ENCODE measurements around the gene AKIRIN2. TPM values are rescaled to one million over a fixed set of nuclear protein-coding genes. Genes with fewer than 3 reads are reported as not detected.

Gene AKIRIN2
- total and polyA plus RNA-seq, 2 donors (not counting 3 experiments of a cell fraction or from before 2014, with no cell fraction given), result 19.0 to 46.4 TPM

DNA sequence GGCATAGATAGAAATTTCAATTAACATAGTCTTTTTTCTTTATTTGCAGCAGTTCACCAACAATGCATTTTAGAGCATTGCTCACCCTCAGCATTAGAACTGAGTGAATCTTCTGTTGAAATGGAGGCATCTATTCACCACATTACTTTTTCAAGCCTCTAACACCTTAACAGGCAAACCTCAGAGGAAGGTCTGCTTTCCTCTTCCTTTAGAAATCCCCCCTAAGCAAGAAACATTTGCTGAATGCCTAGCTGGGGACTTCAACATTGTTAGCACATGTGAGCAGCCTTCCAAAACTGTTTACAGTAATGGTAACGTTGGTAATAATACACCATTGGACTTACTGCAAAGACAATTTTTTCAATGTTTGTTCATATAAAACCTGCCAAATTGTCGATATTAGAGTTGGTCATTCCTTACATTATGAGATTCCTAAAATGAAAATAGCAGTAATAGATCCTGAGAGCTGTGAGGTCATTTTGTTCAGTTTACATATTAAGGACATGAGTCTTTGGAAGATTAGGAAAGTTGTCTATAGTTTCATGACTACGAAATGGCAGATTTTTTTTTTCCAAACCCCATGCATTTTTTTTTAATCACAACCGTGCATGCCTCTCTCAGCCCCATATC, 20.6 kb upstream of the AKIRIN2 start:
- no peak for DNase-seq (ENCODE audit: low read depth, low spot score)
- no peak for FAIRE-seq
- H3K27me3 ChIP-seq (ENCODE audit: control insufficient read depth in 2 of 2, insufficient read depth in 2 of 2, low read length in 2 of 2), result no peaks in the 10 kb centered on the region
- CTCF ChIA-PET, result interaction anchor here (0.6 to 1.4 kb wide), 3 partner anchors 8 to 384 kb away, joined by 3 read pairs; partner anchors contain the start of gene AKIRIN2
- no peak overlapping the region for H2AFZ ChIP-seq (ENCODE audit: low read depth, low read length)
- H3K9me3 ChIP-seq (replicated peaks; ENCODE audit: control insufficient read depth, insufficient read depth, low read length), result no peaks in the 10 kb centered on the region
- intact Hi-C loops (cut with micrococcal nuclease), result no loop called here
- no peaks in the 10 kb centered on the region for H3K79me2 ChIP-seq (ENCODE audit: control insufficient read depth, insufficient read depth, low read length)
- no peak overlapping the region for H3K4me3 ChIP-seq (replicated peaks in 1 of 3; ENCODE audit: insufficient read depth in 1 of 3, low read depth in 1 of 3, low read length in 3 of 3)
- H3K4me1 ChIP-seq (ENCODE audit: control insufficient read depth, extremely low read depth, insufficient read depth, low read length), result peaks cover 11% of the 10 kb centered on the region
- H3K9ac ChIP-seq (replicated peaks; ENCODE audit: extremely low read depth, insufficient read depth, low read length), result no peak overlapping the region
- POLR2A ChIA-PET, result no interaction called here
- no peaks in the 10 kb centered on the region for H3K36me3 ChIP-seq (ENCODE audit: control insufficient read depth in 2 of 2, extremely low read depth in 1 of 2, insufficient read depth in 2 of 2, low read length in 2 of 2)
- BruUV-seq (replicated peaks), result no TSS peak
- dilution Hi-C loops (cut with MboI; ENCODE audit: extremely low pct_ligation_motif_present, low sequenced_read_pairs), result no loop called here
- H3K9me1 ChIP-seq (replicated peaks; ENCODE audit: control insufficient read depth, extremely low read depth, insufficient read depth, low read length), result no peaks in the 10 kb centered on the region
- H4K20me1 ChIP-seq (replicated peaks; ENCODE audit: control insufficient read depth, extremely low read depth, insufficient read depth, low read length), result no peaks in the 10 kb centered on the region
- H3K27ac ChIP-seq (ENCODE audit: insufficient read depth, low read depth, low read length), result no peak overlapping the region
- no peak for TF ChIP-seq GATA2 (IDR thresholded peaks at IDR 0.05; ENCODE audit: insufficient read depth, insufficient read length, low read depth, low read length)
- TF ChIP-seq, protein P1, sequence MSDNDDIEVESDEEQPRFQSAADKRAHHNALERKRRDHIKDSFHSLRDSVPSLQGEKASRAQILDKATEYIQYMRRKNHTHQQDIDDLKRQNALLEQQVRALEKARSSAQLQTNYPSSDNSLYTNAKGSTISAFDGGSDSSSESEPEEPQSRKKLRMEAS (IDR thresholded peaks at IDR 0.05; ENCODE audit: insufficient read depth, insufficient read length), result no peak
- no peak for TF ChIP-seq FOS (IDR thresholded peaks at IDR 0.05; ENCODE audit: borderline replicate concordance, insufficient read depth, low read length)
- no peak for TF ChIP-seq EZH2 (IDR thresholded peaks at IDR 0.05; ENCODE audit: borderline replicate concordance, low read depth, low read length, severe bottlenecking)
- TF ChIP-seq POLR2A (IDR thresholded peaks at IDR 0.05; ENCODE audit: low read depth, low read length), result no peak
- no peak for TF ChIP-seq CTCF (IDR thresholded peaks at IDR 0.05; ENCODE audit: extremely low read depth in 1 of 2, insufficient read depth in 1 of 2, low read depth in 1 of 2, low read length in 2 of 2)
- no peak for TF ChIP-seq JUN (IDR thresholded peaks at IDR 0.05; ENCODE audit: borderline replicate concordance, insufficient read depth, insufficient read length, low read depth)
- no peak overlapping the region for H3K4me2 ChIP-seq (ENCODE audit: insufficient read depth, low read length)

Data from endothelial cell of umbilical vein (primary cell).